Fibroblast of the aortic adventitia (primary cell): ENCODE measurements around the gene NDUFA3. TPM values are rescaled to one million over a fixed set of nuclear protein-coding genes. Genes with fewer than 3 reads are reported as not detected.

ENCODE experiments used
- DNase-seq: peaks from one replicate; pipeline ENCODE4 v3.0.0-alpha.2; 2010; ENCODE audit warnings: low read depth
- H3K4me3 ChIP-seq: 2 replicates; pipeline ENCODE4 v1.5.1; 2011; ENCODE audit warnings: low read depth, mild to moderate bottlenecking, control low read depth, low read length, moderate library complexity
- CTCF ChIP-seq: IDR thresholded peaks from 2 replicates; pipeline ENCODE4 v1.5.1; 2011; ENCODE audit warnings: mild to moderate bottlenecking, low read length, control low read depth, inconsistent platforms; ENCODE audit not compliant: insufficient read depth
- total RNA-seq: library from RNA; depleted of rRNA; stranded (reverse); fragments of >200 nt; gene quantifications from 2 replicates; pipeline ENCODE4 v1.2.3, GENCODE V29; 2012; ENCODE audit warnings: low replicate concordance

Gene NDUFA3
- 9.0 and 11.4 TPM in 2 replicates for total RNA-seq

DNA sequence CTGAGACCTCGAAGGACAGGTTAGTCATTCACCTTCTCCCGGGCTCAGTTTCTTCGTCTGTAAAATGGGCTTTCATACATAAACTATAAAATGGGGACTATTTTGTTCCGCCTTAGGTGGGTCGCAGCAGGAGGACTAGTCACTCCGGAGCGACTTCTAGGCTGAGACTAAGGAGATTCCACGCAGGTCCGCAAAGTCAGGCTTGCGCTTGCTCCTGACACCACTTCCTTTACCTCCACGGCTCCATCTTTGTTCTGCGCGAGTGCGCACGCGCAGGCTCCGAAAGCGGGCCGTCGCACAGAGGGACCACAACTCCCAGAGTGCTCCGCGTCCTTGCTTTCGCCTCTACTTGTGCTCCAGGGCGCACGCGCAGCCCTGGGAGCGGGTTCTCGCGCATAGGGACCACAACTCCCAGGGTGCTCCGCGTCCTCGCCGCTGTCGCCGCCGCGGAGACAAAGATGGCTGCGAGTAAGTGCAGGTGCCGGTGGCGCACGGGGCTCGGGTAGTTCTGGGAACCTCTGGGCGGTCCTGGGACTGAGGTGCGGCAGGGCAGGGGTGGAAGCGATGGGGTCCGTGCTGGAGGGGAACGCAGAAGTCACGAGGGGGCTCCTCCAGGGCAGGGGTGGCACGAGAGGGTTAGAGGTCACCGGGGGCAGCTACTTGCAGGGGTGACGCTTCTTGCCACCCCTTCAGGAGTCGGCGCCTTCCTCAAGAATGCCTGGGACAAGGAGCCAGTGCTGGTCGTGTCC is at the start of gene NDUFA3:
NDUFA3 (plus strand) TSS at position 435 of the 749 bp plus-strand sequence; CDS start at position 459, 24 bp downstream.
- peak; percentile 98 for DNase-seq
- TF ChIP-seq CTCF: no peak
- peak within 1 kb of the TSS; percentile 96 for H3K4me3 ChIP-seq

- DNase-seq: no peak
- no peak overlapping the region for H3K4me3 ChIP-seq
- TF ChIP-seq CTCF: no peak
Measured at GRCh38 chr19:54062643-54063042, 40.0 kb upstream of the NDUFA3 start.

DNA sequence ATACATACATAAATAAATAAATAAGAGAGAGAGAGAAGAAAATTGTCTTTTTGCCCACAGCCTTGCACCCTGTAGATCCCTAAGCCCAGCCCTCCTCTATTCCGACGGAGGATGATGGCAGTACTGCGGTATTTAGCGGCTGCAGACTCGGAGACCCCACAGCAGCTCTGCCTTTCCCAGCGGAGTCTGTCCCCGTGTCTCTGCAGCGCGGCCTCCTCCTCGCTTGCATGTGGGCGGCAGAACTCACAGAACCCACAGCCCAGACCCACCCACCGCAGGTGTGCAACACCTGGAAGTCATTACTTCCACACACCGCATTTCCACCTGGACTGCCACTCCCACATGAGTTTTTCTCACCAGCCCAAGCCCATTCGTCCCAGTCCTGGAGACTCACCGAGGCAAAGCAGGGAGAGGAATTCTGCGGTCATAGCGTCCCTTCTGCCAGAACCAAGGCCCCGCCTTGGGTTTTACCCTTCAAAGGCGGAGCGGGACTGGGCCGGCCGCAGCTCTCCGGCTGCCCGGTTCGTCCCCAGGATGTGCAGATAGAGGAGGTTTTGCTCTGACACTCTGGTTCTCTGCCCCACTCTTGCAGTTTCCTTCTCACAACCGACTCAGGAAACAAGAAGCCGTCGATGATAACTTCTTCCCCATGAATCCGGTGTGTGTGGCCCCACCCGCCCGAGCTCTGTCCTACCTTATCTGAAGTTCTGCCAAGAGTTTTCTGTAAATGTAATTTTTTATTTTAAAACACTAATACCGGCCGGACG is 39.1 kb upstream of the NDUFA3 start, which contains the start of gene VSTM1:
VSTM1 (minus strand) TSS at position 548 of the 767 bp plus-strand sequence; CDS start at position 428, 120 bp downstream.
- no peak within 1 kb of the TSS for H3K4me3 ChIP-seq
- DNase-seq: no peak
- TF ChIP-seq CTCF: no peak

GRCh38 chr19:54069470-54069869 is 33.2 kb upstream of the NDUFA3 start:
- DNase-seq: no peak
- no peak for TF ChIP-seq CTCF
- no peak overlapping the region for H3K4me3 ChIP-seq

DNA sequence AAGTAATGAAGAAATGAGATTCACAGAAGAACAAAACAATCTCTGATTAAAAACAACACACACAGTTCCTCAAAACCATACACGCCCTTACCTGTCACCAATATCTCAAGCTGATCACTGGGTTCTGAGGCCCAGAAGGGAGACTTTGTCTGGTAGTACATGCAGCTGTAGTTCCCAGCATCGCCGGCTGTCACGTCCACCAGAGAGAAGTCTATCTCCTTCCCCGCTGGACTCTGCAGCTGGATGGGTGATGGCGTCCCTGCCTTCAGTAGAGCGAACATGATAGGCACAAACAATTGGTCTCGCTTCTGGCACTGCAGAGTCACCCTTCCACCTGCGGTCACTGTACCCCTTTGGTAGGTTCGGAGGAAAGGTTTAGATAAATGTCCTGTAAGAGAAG is 28.8 kb upstream of the NDUFA3 start:
- H3K4me3 ChIP-seq: no peak overlapping the region
- TF ChIP-seq CTCF: no peak

DNA sequence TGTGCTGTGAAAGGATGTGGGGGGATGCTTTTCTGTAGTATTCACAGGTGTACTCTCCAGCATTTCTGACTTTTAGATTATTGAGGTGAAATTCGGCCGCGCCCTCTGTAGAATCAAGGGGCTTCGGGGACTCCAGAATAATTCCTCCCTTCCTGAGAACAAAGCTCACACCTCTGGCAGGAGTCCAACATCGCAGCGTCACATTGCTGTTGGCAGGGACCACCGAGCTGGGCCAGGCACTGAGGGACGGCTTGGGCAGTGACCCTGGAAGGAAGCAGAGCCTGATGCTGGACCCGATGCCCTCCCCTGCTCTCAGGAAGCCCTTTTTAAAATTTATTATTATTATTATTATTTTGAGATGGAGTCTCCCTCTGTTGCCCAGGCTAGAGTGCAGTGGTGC is 27.8 kb upstream of the NDUFA3 start:
- DNase-seq: no peak
- H3K4me3 ChIP-seq: no peak overlapping the region
- TF ChIP-seq CTCF: no peak

More for the DNA sequence above, 28.8 kb upstream of the NDUFA3 start:
- DNase-seq: no peak
